T-cell (primary cell): ENCODE data around the gene CACNA1G. TPM values are rescaled to one million over a fixed set of nuclear protein-coding genes. Genes with fewer than 3 reads are reported as not detected.

Experiments used
- ATAC-seq, 4 experiments: fragments of 200-7000 bp in 3 of 4; fragments of 150-1000 bp in 1 of 4; cut with Tn5 transposase; replicated peaks in 1 of 4; 1 replicate in 3 of 4; 2 replicates in 1 of 4; pipeline ENCODE4 v1.10.0; 2021; ENCODE audit warnings: moderate library complexity in 3 of 4, mild to moderate bottlenecking in 2 of 4, moderate number of reproducible peaks in 1 of 4
- CTCF ChIA-PET, 2 donors: fragments of 300-600 bp; sonication (Branson Sonifier 250); formaldehyde crosslinking; loops; one replicate each; lab custom pipeline; 2022; ENCODE audit warnings: antibody characterized with exemption in 2 of 2; lab: Charles Lee
- POLR2A ChIA-PET, 2 donors: fragments of 300-600 bp; sonication (Branson Sonifier 250); formaldehyde crosslinking; loops; one replicate each; lab custom pipeline; 2022; ENCODE audit warnings: antibody characterized with exemption in 2 of 2; lab: Charles Lee
- DNase-seq, 35 experiments: peaks; one replicate each; pipeline versions ENCODE4 v3.0.0 to v3.0.0-alpha.2; 2013 to 2023
- H3K27ac ChIP-seq: one replicate; pipeline ENCODE4 v1.5.1; 2013; ENCODE audit warnings: low read length
- H3K27me3 ChIP-seq, 2 experiments: replicated peaks in 1 of 2; 1 replicate in 1 of 2; 2 replicates in 1 of 2; pipeline versions ENCODE4 v1.6.1 to v1.7.0; 2013; ENCODE audit warnings: low read length in 1 of 2, mixed read lengths in 1 of 2; ENCODE audit not compliant: control insufficient read depth in 2 of 2, insufficient read depth in 2 of 2; ENCODE audit errors: extremely low read depth in 1 of 2
- H3K36me3 ChIP-seq, 2 donors: 1 replicate in 1 of 2; 2 replicates in 1 of 2; pipeline versions ENCODE4 v1.6.1 to v1.7.0; 2013; ENCODE audit warnings: low read length in 1 of 2; ENCODE audit not compliant: control insufficient read depth in 2 of 2, insufficient read depth in 1 of 2; ENCODE audit errors: extremely low read depth in 1 of 2
- H3K4me1 ChIP-seq, 2 experiments: 1 replicate in 1 of 2; 2 replicates in 1 of 2; pipeline versions ENCODE4 v1.6.1 to v1.7.0; 2013; ENCODE audit warnings: low read length in 2 of 2, mixed read lengths in 1 of 2; ENCODE audit not compliant: insufficient read depth in 2 of 2, control insufficient read depth in 1 of 2; ENCODE audit errors: extremely low read depth in 1 of 2
- H3K4me3 ChIP-seq, 2 donors: 1 replicate in 1 of 2; 2 replicates in 1 of 2; pipeline versions ENCODE4 v1.5.1 to v1.7.0; 2013; ENCODE audit warnings: mild to moderate bottlenecking in 2 of 2, low read length in 1 of 2, moderate library complexity in 1 of 2; ENCODE audit not compliant: control insufficient read depth in 1 of 2; ENCODE audit errors: extremely low read depth in 1 of 2
- H3K9me3 ChIP-seq: 2 replicates; pipeline ENCODE4 v1.7.0; 2013
- H3K27ac Mint-ChIP-seq, 2 donors: one replicate each; pipeline ENCODE4 v1.8.0; 2020 to 2021; ENCODE audit warnings: mild to moderate bottlenecking in 2 of 2, mixed read lengths in 2 of 2
- H3K27me3 Mint-ChIP-seq, 2 donors: one replicate each; pipeline ENCODE4 v1.8.0; 2021 to 2022; ENCODE audit warnings: mixed read lengths in 2 of 2
- H3K36me3 Mint-ChIP-seq: one replicate; pipeline ENCODE4 v1.8.0; 2021; ENCODE audit warnings: mixed read lengths
- H3K4me1 Mint-ChIP-seq, 3 donors: one replicate each; pipeline ENCODE4 v1.8.0; 2020 to 2022; ENCODE audit warnings: mixed read lengths in 3 of 3, mild to moderate bottlenecking in 1 of 3
- H3K4me3 Mint-ChIP-seq, 3 donors: one replicate each; pipeline ENCODE4 v1.8.0; 2020 to 2022; ENCODE audit warnings: mild to moderate bottlenecking in 3 of 3, mixed read lengths in 3 of 3, moderate library complexity in 3 of 3
- H3K9me3 Mint-ChIP-seq, 3 donors: one replicate each; pipeline ENCODE4 v1.8.0; 2020 to 2022; ENCODE audit warnings: mixed read lengths in 3 of 3
- WGBS: methylation state at CpG from one replicate; pipeline ENCODE4 v1.1.5; 2013; ENCODE audit warnings: missing lambda C conversion rate; ENCODE audit not compliant: insufficient coverage; 5-methylcytosine and 5-hydroxymethylcytosine counted together
- total RNA-seq, 35 experiments: library from RNA in 6 of 35; stranded (reverse) in 6 of 35; fragments of 120-200 nt in 1 of 35; gene quantifications; one replicate each; pipeline versions ENCODE4 v1.2.1 to v1.2.4 and lab custom pipeline; 2013 to 2026

Gene CACNA1G
- total RNA-seq: not detected
- total RNA-seq (2013): not detected
- 0 to 0.67 (median 0.19) reads per million in 29 experiments for total RNA-seq (lab: John Stamatoyannopoulos, UW)

- H3K27ac ChIP-seq: no peak within 1 kb of the TSS
- H3K9me3 ChIP-seq: no peaks in the 10 kb centered on the region
- WGBS: 5% methylated on average over 49 of the region's 56 CpGs
- POLR2A ChIA-PET: interaction anchor here in 1 of 2 donors (0.9 kb wide), 1 partner anchor 18 kb away, joined by 3 read pairs; no protein-coding TSS in a partner anchor
- CTCF ChIA-PET: interaction anchor here (0.6 to 0.8 kb wide), 3 partner anchors 53 to 1637 kb away, joined by 3 to 4 read pairs (median 4); partner anchors contain the start of gene LRRC59 (in 1 of the 2)
- Mint-ChIP-seq H3K4me1 (peaks cover 22 to 33% (median 27%) of the 10 kb centered on the region in 3 donors), H3K36me3 (no peaks in the 10 kb centered on the region), H3K27me3 (peaks cover 35 to 58% of the 10 kb centered on the region in 2 donors), H3K4me3 (peak within 1 kb of the TSS; percentile 69 to 84 (median 76)), H3K27ac (no peak within 1 kb of the TSS), H3K9me3 (no peaks in the 10 kb centered on the region)
- peak; percentile 91 to 92 (median 92) for ATAC-seq
- peak within 1 kb of the TSS; percentile 46 to 66 for H3K4me3 ChIP-seq
- peaks cover 6 to 46% of the 10 kb centered on the region in 2 experiments for H3K4me1 ChIP-seq
- DNase-seq: peak; percentile 67 to 90 (median 81)
- peaks cover 7 to 86% of the 10 kb centered on the region in 2 experiments for H3K27me3 ChIP-seq
- no peaks in the 10 kb centered on the region for H3K36me3 ChIP-seq
These were observed at the start of gene CACNA1G for GRCh38 chr17:50560185-50560824. CACNA1G (plus strand) TSS chr17:50560715; CDS start chr17:50561460, 745 bp downstream.

GRCh38 chr17:50511058-50511457 lies 49.5 kb upstream of the CACNA1G start:
- H3K36me3 Mint-ChIP-seq: no peaks in the 10 kb centered on the region
- H3K27me3 Mint-ChIP-seq: no peaks in the 10 kb centered on the region
- H3K4me3 Mint-ChIP-seq: peak overlapping the region; percentile 13 to 50 (median 45)
- H3K4me3 ChIP-seq: no peak overlapping the region
- H3K9me3 ChIP-seq: no peaks in the 10 kb centered on the region
- H3K27ac Mint-ChIP-seq: peak overlapping the region; percentile 50 to 77
- WGBS: 20% methylated on average over 3 of the region's 3 CpGs
- peaks cover 5 to 23% of the 10 kb centered on the region in 2 experiments for H3K4me1 ChIP-seq
- no peaks in the 10 kb centered on the region for H3K36me3 ChIP-seq
- H3K27me3 ChIP-seq: peaks cover 0 to 12% of the 10 kb centered on the region in 2 experiments
- no peak overlapping the region for H3K27ac ChIP-seq
- peak in 12 of 35 experiments; percentile 4 to 55 (median 26) for DNase-seq
- H3K9me3 Mint-ChIP-seq: no peaks in the 10 kb centered on the region
- ATAC-seq: peak; percentile 14 to 38 (median 23)
- CTCF ChIA-PET: interaction anchor here in 1 of 2 donors (0.6 kb wide), 1 partner anchor 396 kb away, joined by 7 read pairs; no protein-coding TSS in a partner anchor
- POLR2A ChIA-PET: interaction anchor here in 1 of 2 donors (0.6 kb wide), 1 partner anchor 326 kb away, joined by 6 read pairs; no protein-coding TSS in a partner anchor
- peaks cover 20 to 40% (median 22%) of the 10 kb centered on the region in 3 donors for H3K4me1 Mint-ChIP-seq

GRCh38 chr17:50513495-50513894 lies 47.0 kb upstream of the CACNA1G start:
- CTCF ChIA-PET: interaction anchor here in 1 of 2 donors (0.6 to 0.7 kb wide), 2 partner anchors 27 to 385 kb away, joined by 3 to 5 read pairs; no protein-coding TSS in a partner anchor
- POLR2A ChIA-PET: no interaction called here
- DNase-seq: no peak

GRCh38 chr17:50514388-50514787 lies 46.1 kb upstream of the CACNA1G start:
- ChIA-PET POLR2A (no interaction called here), CTCF (no interaction called here)
- Mint-ChIP-seq H3K27me3 (no peaks in the 10 kb centered on the region), H3K4me1 (peaks cover 14 to 37% (median 18%) of the 10 kb centered on the region in 3 donors), H3K27ac (no peak overlapping the region), H3K36me3 (no peaks in the 10 kb centered on the region), H3K4me3 (no peak overlapping the region), H3K9me3 (no peaks in the 10 kb centered on the region)
- DNase-seq: no peak
- WGBS: 100% methylated on average over 1 of the region's 3 CpGs
- Histone ChIP-seq H3K27me3 (peaks cover 0 to 5% of the 10 kb centered on the region in 2 experiments), H3K4me1 (peaks cover 2 to 11% of the 10 kb centered on the region in 2 experiments), H3K4me3 (no peak overlapping the region), H3K27ac (no peak overlapping the region), H3K36me3 (no peaks in the 10 kb centered on the region), H3K9me3 (no peaks in the 10 kb centered on the region)
- no peak for ATAC-seq

More at GRCh38 chr17:50513495-50513894, 47.0 kb upstream of the CACNA1G start:
- Histone ChIP-seq H3K27ac (no peak overlapping the region), H3K4me3 (no peak overlapping the region), H3K9me3 (no peaks in the 10 kb centered on the region), H3K27me3 (peaks cover 0 to 11% of the 10 kb centered on the region in 2 experiments), H3K4me1 (peaks cover 5 to 18% of the 10 kb centered on the region in 2 experiments), H3K36me3 (no peaks in the 10 kb centered on the region)
- Mint-ChIP-seq H3K36me3 (no peaks in the 10 kb centered on the region), H3K27ac (no peak overlapping the region), H3K9me3 (no peaks in the 10 kb centered on the region), H3K4me1 (peaks cover 19 to 45% (median 24%) of the 10 kb centered on the region in 3 donors), H3K4me3 (no peak overlapping the region), H3K27me3 (no peaks in the 10 kb centered on the region)
- no peak for ATAC-seq
- WGBS: no CpG with 5 or more reads among the region's 4 CpGs

- Mint-ChIP-seq H3K27ac (no peak overlapping the region), H3K27me3 (no peaks in the 10 kb centered on the region), H3K4me1 (peaks cover 14 to 30% (median 18%) of the 10 kb centered on the region in 3 donors), H3K9me3 (no peaks in the 10 kb centered on the region), H3K4me3 (no peak overlapping the region), H3K36me3 (no peaks in the 10 kb centered on the region)
- Histone ChIP-seq H3K4me3 (no peak overlapping the region), H3K9me3 (no peaks in the 10 kb centered on the region), H3K27me3 (peaks cover 0 to 5% of the 10 kb centered on the region in 2 experiments), H3K36me3 (no peaks in the 10 kb centered on the region), H3K4me1 (peaks cover 2 to 11% of the 10 kb centered on the region in 2 experiments), H3K27ac (no peak overlapping the region)
- DNase-seq: no peak
- POLR2A ChIA-PET: no interaction called here
- CTCF ChIA-PET: interaction anchor here in 1 of 2 donors (1.2 kb wide), 1 partner anchor 11 kb away, joined by 7 read pairs; no protein-coding TSS in a partner anchor
- ATAC-seq: no peak
- WGBS: 92% methylated on average over 5 of the region's 6 CpGs
These were observed 45.4 kb upstream of the CACNA1G start for GRCh38 chr17:50514936-50515702.

GRCh38 chr17:50517011-50517410 lies 43.5 kb upstream of the CACNA1G start:
- Mint-ChIP-seq H3K4me1 (peaks cover 5 to 14% (median 9%) of the 10 kb centered on the region in 3 donors), H3K27me3 (no peaks in the 10 kb centered on the region), H3K4me3 (peak overlapping the region in 1 of 3 donors; percentile 35), H3K9me3 (no peaks in the 10 kb centered on the region), H3K27ac (no peak overlapping the region), H3K36me3 (no peaks in the 10 kb centered on the region)
- ChIA-PET CTCF (no interaction called here), POLR2A (no interaction called here)
- Histone ChIP-seq H3K4me1 (peaks cover 0 to 4% of the 10 kb centered on the region in 2 experiments), H3K9me3 (no peaks in the 10 kb centered on the region), H3K27me3 (peaks cover 0 to 5% of the 10 kb centered on the region in 2 experiments), H3K4me3 (no peak overlapping the region), H3K36me3 (no peaks in the 10 kb centered on the region), H3K27ac (no peak overlapping the region)
- WGBS: 90% methylated on average over 2 of the region's 4 CpGs
- ATAC-seq (no peak), DNase-seq (no peak)
